Gastroesophageal sphincter (tissue), 4 donors: Measurements from ENCODE around the gene FYB1. TPM values are rescaled to one million over a fixed set of nuclear protein-coding genes. Genes with fewer than 3 reads are reported as not detected.

Experiments used
- ATAC-seq: fragments of 150-250 bp; one replicate; pipeline ENCODE4 v1.9.1; 2016; ENCODE audit warnings: mild to moderate bottlenecking, moderate library complexity
- H3K27ac ChIP-seq, 4 donors: fragments of 200-600 bp; sonication (generic) in 3 of 4; 1 replicate in 3 of 4; 2 replicates in 1 of 4; pipeline ENCODE4 v1.5.1; 2016 to 2019
- H3K27me3 ChIP-seq: fragments of 200-600 bp; sonication (generic); one replicate; pipeline ENCODE4 v1.5.1; 2019
- H3K36me3 ChIP-seq, 2 donors: fragments of 200-600 bp; sonication (generic); one replicate each; pipeline ENCODE4 v1.5.1; 2019; ENCODE audit warnings: control low read depth in 1 of 2
- H3K4me1 ChIP-seq, 3 donors: fragments of 200-600 bp; sonication (generic); 1 replicate in 2 of 3; 2 replicates in 1 of 3; pipeline ENCODE4 v1.5.1; 2016 to 2019; ENCODE audit warnings: control low read depth in 2 of 3
- H3K4me3 ChIP-seq, 2 donors: fragments of 200-600 bp; sonication (generic); one replicate each; pipeline ENCODE4 v1.5.1; 2019; ENCODE audit warnings: mild to moderate bottlenecking in 1 of 2, moderate library complexity in 1 of 2
- H3K9me3 ChIP-seq, 3 donors: fragments of 200-600 bp; sonication (generic); one replicate each; pipeline ENCODE4 v1.5.1; 2017 to 2019; ENCODE audit warnings: control low read depth in 2 of 3
- EP300 ChIP-seq: sonication (generic); formaldehyde crosslinking; IDR thresholded peaks from one replicate; pipeline ENCODE4 v1.6.1; 2017; ENCODE audit warnings: antibody characterized with exemption, mild to moderate bottlenecking
- POLR2A ChIP-seq, 2 donors: fragments of 450-650 bp; IDR thresholded peaks; one replicate each; pipeline ENCODE4 v1.6.1; 2017; ENCODE audit warnings: antibody characterized with exemption in 2 of 2, mild to moderate bottlenecking in 2 of 2, moderate library complexity in 1 of 2
- POLR2AphosphoS5 ChIP-seq: sonication (generic); formaldehyde crosslinking; IDR thresholded peaks from one replicate; pipeline ENCODE4 v1.6.1; 2017; ENCODE audit warnings: antibody characterized with exemption
- WGBS, 2 donors: methylation state at CpG; one replicate each; pipeline ENCODE4 v1.1.5; 2018; ENCODE audit warnings: low coverage in 1 of 2; 5-methylcytosine and 5-hydroxymethylcytosine counted together
- total RNA-seq, 4 donors: library from RNA; depleted of rRNA; stranded (reverse); fragments of >200 nt; gene quantifications; one replicate each; pipeline ENCODE4 v1.1.0, GENCODE V29; 2016
- TF ChIP-seq, protein P1 (sequence below), 4 experiments: fragments of 200-600 bp in 2 of 4; fragments of 450-650 bp in 2 of 4; sonication (generic) in 1 of 4; IDR thresholded peaks; one replicate each; pipeline ENCODE4 v1.5.1; 2017 to 2019; ENCODE audit warnings: antibody characterized with exemption in 4 of 4, mild to moderate bottlenecking in 2 of 4, moderate library complexity in 2 of 4

FYB1 gene
- total RNA-seq, 4 donors from 2014 or later, result 2.5 to 9.3 (median 5.9) TPM

DNA sequence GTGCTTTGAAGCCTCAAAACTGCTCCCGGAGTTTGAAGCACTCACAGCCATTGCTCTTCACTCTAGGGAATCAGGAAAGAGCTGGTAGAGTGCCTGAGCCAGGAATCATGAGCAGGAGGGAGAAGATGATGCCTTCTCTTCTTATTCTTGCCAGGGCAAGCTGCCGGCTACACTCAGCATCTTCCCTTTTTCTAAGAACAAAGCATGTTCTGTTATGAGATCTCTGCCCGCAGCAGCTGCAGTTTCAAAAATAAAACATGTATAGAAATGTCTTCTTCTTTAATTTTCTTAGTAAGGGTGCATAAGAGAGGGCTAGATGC is 87.3 kb downstream of the FYB1 start:
- no peaks in the 10 kb centered on the region for H3K4me1 ChIP-seq
- ATAC-seq, result no peak
- no peaks in the 10 kb centered on the region for H3K9me3 ChIP-seq
- no peaks in the 10 kb centered on the region for H3K36me3 ChIP-seq
- no peak overlapping the region for H3K27ac ChIP-seq
- 75 to 76% methylated on average over 3 of the region's 3 CpGs for WGBS, 2 donors
- TF ChIP-seq POLR2A (IDR thresholded peaks at IDR 0.05) (no peak), POLR2AphosphoS5 (no peak)
- TF ChIP-seq, protein P1, sequence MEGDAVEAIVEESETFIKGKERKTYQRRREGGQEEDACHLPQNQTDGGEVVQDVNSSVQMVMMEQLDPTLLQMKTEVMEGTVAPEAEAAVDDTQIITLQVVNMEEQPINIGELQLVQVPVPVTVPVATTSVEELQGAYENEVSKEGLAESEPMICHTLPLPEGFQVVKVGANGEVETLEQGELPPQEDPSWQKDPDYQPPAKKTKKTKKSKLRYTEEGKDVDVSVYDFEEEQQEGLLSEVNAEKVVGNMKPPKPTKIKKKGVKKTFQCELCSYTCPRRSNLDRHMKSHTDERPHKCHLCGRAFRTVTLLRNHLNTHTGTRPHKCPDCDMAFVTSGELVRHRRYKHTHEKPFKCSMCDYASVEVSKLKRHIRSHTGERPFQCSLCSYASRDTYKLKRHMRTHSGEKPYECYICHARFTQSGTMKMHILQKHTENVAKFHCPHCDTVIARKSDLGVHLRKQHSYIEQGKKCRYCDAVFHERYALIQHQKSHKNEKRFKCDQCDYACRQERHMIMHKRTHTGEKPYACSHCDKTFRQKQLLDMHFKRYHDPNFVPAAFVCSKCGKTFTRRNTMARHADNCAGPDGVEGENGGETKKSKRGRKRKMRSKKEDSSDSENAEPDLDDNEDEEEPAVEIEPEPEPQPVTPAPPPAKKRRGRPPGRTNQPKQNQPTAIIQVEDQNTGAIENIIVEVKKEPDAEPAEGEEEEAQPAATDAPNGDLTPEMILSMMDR (IDR thresholded peaks at IDR 0.05), result no peak
- no peak overlapping the region for H3K4me3 ChIP-seq
- no peaks in the 10 kb centered on the region for H3K27me3 ChIP-seq

DNA sequence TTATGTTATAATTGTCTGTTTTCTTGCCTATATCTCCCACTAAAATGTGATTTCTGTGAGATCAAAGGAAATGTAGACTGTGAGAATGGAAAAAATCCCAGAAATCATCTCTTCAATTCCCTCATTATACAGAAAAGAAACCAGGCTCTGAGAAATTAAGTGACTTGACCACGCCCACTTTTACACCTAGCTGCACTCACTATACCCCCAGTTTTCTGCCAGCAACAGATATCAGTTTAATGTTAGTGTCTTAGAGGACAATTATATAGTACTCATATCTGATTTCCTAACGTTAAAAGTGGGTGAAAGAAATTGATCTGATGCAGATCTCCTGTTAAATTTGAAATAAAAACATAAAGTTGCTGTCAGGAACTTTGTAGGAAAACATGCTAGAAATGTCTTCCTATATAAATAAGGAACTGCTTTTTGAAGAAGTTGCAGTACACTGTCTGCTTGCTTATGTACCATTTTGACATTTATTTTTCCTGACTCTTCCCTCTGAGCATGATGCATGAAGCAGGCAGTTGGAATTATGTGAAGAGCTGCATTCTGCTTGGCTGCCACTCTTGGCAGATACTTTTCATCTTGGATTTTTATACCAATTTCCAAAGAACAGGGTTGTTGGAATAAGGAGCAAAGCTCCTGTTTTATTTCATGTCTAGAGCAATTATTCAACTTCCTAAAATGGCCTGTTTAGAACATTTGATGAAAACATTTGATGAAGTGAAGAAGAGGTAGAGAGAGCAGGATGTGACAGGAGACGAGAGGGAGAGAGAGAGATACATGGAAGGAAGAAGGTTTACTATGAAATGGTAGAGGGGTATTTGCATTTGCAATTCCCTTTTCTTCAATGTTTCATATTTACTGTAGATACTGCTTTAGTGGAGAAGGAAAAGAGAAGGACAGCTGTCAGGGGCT is 87.9 kb downstream of the FYB1 start:
- Histone ChIP-seq H3K4me3 (no peak overlapping the region), H3K36me3 (no peaks in the 10 kb centered on the region), H3K4me1 (no peaks in the 10 kb centered on the region), H3K27me3 (no peaks in the 10 kb centered on the region), H3K9me3 (no peaks in the 10 kb centered on the region), H3K27ac (no peak overlapping the region)
- ATAC-seq, result no peak
- TF ChIP-seq, protein P1 (IDR thresholded peaks at IDR 0.05), result no peak
- TF ChIP-seq EP300 (no peak), POLR2A (IDR thresholded peaks at IDR 0.05) (no peak), POLR2AphosphoS5 (no peak)
- WGBS, 2 donors, result 51 to 56% methylated on average over 2 to 3 of the region's 3 CpGs

DNA sequence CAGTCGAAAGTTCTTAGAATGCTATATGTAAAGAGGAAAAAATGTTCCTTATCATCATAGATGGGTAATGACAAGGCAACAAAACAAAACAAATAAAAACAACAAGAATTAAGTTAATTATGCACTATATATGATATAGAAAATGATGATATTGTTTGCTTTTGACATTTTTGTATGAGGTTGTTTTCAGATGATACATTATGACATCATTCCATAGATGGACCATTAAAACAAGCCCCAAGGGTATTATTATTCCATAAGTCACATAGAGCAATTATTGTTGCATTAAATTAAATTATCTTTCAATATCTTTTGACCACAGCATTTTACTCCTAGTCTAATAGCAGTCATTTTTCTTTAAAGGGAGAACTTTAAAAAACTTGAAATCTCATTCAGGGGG is 88.6 kb downstream of the FYB1 start:
- TF ChIP-seq, protein P1 (IDR thresholded peaks at IDR 0.05), result no peak
- no peak for TF ChIP-seq POLR2A (IDR thresholded peaks at IDR 0.05)
- no peak for TF ChIP-seq EP300
- TF ChIP-seq POLR2AphosphoS5, result no peak
- WGBS, 2 donors, result 67 to 83% methylated on average over 1 of the region's 1 CpG
- Histone ChIP-seq H3K4me1 (no peaks in the 10 kb centered on the region), H3K4me3 (no peak overlapping the region), H3K27ac (no peak overlapping the region), H3K27me3 (no peaks in the 10 kb centered on the region), H3K9me3 (no peaks in the 10 kb centered on the region), H3K36me3 (no peaks in the 10 kb centered on the region)
- ATAC-seq, result no peak

DNA sequence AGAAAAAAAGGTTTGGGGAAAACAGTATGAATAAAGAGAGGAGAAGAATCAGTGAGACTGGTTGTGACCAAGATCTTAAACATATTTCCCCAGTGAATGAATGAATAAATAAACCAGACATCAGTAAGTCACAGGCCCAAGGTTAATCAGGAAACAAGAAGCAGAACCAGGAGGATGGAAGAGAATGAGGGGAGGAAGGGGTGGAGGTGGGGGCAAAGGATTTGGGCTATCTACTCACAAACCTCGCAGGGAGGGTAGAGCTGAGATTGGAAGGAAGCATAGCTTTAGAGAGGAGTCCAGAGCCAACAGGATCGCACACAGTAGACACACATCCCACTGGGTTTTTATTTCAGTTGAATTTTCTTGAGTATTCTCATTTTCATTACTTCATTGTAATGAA is 97.4 kb downstream of the FYB1 start:
- ATAC-seq, result no peak
- Histone ChIP-seq H3K36me3 (no peaks in the 10 kb centered on the region), H3K27me3 (no peaks in the 10 kb centered on the region), H3K4me3 (no peak overlapping the region), H3K27ac (no peak overlapping the region), H3K9me3 (no peaks in the 10 kb centered on the region), H3K4me1 (no peaks in the 10 kb centered on the region)
- TF ChIP-seq POLR2A (IDR thresholded peaks at IDR 0.05) (no peak), EP300 (no peak), POLR2AphosphoS5 (no peak)
- TF ChIP-seq, protein P1 (IDR thresholded peaks at IDR 0.05), result no peak
- WGBS, 2 donors, result 69 to 85% methylated on average over 2 of the region's 2 CpGs

DNA sequence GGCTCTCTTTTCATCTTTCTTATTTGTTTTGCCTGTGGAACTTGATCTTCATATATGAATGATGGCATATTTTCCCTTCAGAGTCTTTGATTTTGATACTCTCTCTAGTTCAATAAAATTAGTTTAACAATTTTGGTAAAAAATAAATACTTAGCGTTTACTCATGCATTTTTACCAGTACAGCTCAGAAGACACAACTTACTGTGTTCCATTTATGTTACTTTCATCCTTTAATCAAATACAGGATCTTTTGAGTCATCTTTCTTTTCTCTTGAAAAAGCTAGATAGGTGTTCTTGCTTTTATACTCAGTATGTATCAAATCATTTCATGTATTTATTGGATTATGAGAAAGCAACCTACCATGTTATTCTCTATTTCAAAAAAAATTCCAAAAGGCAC is 98.0 kb downstream of the FYB1 start:
- TF ChIP-seq, protein P1 (IDR thresholded peaks at IDR 0.05), result no peak
- Histone ChIP-seq H3K9me3 (no peaks in the 10 kb centered on the region), H3K4me3 (no peak overlapping the region), H3K4me1 (no peaks in the 10 kb centered on the region), H3K36me3 (no peaks in the 10 kb centered on the region), H3K27ac (no peak overlapping the region), H3K27me3 (no peaks in the 10 kb centered on the region)
- no peak for ATAC-seq
- WGBS, 2 donors, result 83% methylated on average over 1 of the region's 1 CpG
